ENCODE measurements around the gene ARHGAP40.
"Not testable (repeated sequence)": the region's sequence is repeated elsewhere in the genome, so short reads cannot be mapped to it uniquely, and the experiment has no call there.

The ARHGAP40 gene

DNA sequence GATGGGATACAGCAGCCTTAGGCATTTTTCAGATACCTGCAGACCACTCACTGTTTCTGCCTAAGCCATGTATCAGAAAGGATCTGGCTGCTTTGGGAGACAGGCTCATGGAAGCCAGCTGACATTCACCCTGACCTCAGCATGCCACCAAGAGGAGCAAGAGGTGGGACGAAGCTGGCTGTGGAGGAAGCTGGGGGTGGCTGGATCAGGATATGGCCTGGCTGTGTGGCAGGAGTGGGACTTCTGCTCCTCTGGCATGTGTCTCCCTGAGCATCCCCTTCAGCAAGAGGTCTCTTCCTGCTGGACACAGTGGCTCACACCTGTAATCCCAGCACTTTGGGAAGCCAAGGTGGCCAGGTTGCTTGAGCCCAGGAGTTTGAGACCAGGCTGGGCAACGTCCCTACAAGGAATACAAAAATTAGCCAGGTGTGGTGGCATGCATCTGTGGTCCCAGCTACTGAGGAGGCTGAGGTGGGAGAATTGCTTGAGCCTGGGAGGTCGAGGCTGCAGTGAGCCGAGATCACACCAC lies 19.7 kb upstream of the ARHGAP40 start:
- Mint-ChIP-seq H3K36me3 (no peaks in the 10 kb centered on the region), H3K27ac (no peak overlapping the region)

DNA sequence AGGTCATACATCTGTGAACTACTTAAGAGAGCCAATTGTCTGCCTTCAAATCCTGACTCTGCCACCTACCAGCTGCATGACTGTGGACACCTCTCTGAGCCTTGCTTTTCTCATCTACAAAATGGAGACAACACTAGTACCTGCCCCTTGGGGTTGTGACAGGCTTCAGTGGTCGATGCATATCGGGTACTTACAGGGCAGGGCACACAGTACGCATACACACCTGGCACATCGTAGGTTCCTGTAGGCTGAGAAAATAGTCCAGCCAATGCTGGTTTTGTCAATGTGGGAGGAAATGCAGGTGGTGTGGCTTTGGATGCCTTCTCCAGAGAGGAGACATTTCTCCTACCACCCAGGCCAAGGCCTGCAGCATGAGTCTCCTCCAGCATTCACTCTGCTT lies 18.3 kb upstream of the ARHGAP40 start:
- no peaks in the 10 kb centered on the region for H3K36me3 Mint-ChIP-seq
- no peak overlapping the region for H3K27ac Mint-ChIP-seq
- no peaks in the 10 kb centered on the region for H3K27me3 Mint-ChIP-seq
- H3K4me1 Mint-ChIP-seq = no peaks in the 10 kb centered on the region
- no peak overlapping the region for H3K4me3 Mint-ChIP-seq
- no peaks in the 10 kb centered on the region for H3K9me3 Mint-ChIP-seq

More for the DNA sequence above, 19.7 kb upstream of the ARHGAP40 start:
- Mint-ChIP-seq H3K9me3 (no peaks in the 10 kb centered on the region), H3K4me3 (no peak overlapping the region), H3K27me3 (no peaks in the 10 kb centered on the region), H3K4me1 (no peaks in the 10 kb centered on the region)

DNA sequence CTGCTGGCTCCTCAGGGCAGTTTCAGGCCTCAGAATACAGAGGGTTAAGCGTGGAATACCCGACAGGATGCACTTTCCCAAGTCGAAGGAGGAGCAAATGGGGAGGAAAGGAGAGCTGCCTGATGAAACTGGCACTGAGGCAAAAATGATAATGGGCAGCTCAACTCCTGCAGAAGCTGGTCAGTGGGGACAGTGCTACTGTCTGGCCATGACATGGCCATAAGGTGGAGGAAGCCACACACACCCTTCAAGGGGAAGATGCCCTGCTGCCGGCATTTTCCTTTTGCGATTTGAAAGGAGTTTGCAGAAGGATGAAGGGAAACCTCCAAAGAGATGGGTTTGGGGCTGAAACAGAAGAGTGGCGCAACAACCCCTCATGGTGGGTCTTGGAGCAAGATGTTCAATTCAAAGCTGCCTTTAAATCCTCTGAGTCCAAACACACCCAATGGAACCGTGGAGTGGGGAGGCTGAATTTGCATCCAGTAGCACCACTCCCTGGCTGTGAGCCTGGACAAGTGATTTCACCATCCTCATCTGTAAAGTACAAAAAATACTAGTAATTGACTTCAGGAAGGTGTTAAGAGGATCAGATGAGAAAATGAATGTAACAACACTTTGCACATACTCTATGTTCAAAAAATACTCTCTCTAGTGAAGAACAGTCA lies 17.4 kb upstream of the ARHGAP40 start:
- Mint-ChIP-seq H3K4me3 (no peak overlapping the region), H3K36me3 (no peaks in the 10 kb centered on the region), H3K9me3 (no peaks in the 10 kb centered on the region), H3K27ac (no peak overlapping the region), H3K4me1 (no peaks in the 10 kb centered on the region), H3K27me3 (no peaks in the 10 kb centered on the region)

DNA sequence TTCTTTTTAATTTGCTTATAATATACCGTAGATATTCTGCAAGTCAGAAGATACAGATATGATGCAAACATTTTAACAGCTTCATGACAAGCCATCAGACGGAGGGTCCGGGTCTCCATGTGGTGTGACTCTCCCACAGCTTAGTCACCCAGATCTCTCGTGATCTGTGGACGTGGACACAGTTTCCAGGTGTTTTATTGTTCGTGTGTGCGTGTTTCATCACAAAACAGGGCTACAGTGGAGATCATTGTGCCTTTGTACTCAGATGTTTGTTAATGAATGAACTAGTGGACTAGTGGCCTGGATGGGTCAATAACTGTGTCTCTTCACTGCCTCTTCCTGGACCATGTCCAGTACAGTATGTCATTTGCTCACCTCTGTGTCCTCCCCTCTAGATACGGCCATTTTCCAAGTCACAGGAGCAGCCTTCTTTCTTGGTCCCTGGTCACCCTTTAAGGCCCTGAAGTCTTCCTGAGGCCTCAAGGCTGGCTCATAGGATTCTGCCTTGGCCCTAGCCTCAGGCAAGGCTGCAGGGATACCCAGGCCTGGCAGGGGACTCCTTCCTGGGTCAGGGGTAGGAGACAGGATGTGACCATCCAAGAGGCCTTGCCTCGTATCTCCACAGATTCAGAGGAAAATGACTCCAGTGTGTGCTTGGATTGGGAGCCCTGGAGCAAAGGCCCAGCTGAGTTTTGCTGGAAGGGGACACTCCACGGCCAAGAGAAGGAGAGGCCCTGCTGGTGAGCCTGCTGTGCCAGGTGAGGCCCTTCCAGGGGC lies 16.0 kb upstream of the ARHGAP40 start:
- Mint-ChIP-seq H3K9me3 (no peaks in the 10 kb centered on the region), H3K4me1 (no peaks in the 10 kb centered on the region), H3K27me3 (no peaks in the 10 kb centered on the region), H3K27ac (no peak overlapping the region), H3K36me3 (no peaks in the 10 kb centered on the region), H3K4me3 (no peak overlapping the region)

DNA sequence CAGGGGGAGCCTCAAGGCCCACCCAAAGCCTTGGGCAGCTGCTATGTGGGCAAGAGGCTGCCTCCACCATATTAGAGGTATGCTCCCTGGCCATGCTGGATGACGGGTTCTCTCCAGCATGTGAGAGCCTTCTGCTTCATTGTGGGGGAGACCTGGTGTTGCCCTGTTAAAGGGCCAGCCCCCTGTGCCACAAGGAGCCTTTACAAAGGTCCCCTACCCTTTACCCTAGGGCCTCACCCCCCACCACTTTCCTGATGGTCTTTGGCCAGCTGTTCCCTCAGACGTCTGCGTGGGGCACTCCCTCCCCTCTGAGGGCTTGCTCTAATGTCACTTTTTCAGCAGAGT lies 15.5 kb upstream of the ARHGAP40 start:
- Mint-ChIP-seq H3K4me3 (no peak overlapping the region), H3K36me3 (no peaks in the 10 kb centered on the region), H3K27me3 (no peaks in the 10 kb centered on the region), H3K9me3 (no peaks in the 10 kb centered on the region), H3K27ac (no peak overlapping the region), H3K4me1 (no peaks in the 10 kb centered on the region)

DNA sequence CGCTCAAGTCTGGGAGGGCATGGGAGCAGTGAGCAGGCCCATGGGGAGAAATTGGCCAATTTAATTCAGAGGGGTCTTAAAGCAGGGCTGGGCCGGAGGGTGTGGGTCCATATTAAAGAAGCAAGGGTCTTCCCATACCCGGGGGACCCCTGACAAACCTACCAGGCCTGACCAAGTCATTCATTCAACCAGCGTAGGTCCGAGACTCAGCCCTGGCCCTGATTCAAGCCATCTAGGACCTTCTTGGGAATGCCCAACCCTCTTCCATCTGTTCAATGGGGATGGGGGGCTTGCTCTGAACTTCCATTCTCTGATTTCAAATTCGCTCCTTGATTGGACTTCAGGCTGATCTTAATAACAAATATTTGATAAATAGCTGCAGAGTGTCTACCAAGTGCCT lies 13.3 kb upstream of the ARHGAP40 start:
- H3K27ac Mint-ChIP-seq = no peak overlapping the region
- no peaks in the 10 kb centered on the region for H3K27me3 Mint-ChIP-seq
- H3K4me1 Mint-ChIP-seq = no peaks in the 10 kb centered on the region

DNA sequence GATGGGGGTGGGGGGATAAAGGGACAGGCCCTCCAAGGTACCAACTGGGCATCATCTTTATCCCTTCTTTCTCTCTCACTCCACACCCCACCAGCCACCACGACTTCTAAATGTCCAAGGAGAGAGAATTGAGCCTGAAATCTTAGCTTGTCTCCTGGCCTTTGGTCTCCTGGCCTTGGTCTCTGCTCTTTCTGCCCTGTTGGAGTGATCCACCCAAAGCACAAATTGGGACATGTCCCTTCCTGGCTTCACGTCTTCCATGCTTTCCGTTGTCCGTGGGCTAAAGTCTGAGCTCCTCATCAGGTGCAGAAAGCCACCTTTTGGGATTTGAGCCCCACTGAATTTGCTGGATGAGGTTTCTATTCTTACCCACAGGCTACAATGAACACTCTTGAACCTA lies 12.3 kb upstream of the ARHGAP40 start:
- no peaks in the 10 kb centered on the region for H3K36me3 Mint-ChIP-seq
- no peaks in the 10 kb centered on the region for H3K27me3 Mint-ChIP-seq
- H3K9me3 Mint-ChIP-seq = no peaks in the 10 kb centered on the region
- no peak overlapping the region for H3K4me3 Mint-ChIP-seq
- H3K27ac Mint-ChIP-seq = no peak overlapping the region
- H3K4me1 Mint-ChIP-seq = no peaks in the 10 kb centered on the region

More for the DNA sequence above, 13.3 kb upstream of the ARHGAP40 start:
- no peaks in the 10 kb centered on the region for H3K36me3 Mint-ChIP-seq
- H3K9me3 Mint-ChIP-seq = no peaks in the 10 kb centered on the region
- no peak overlapping the region for H3K4me3 Mint-ChIP-seq

DNA sequence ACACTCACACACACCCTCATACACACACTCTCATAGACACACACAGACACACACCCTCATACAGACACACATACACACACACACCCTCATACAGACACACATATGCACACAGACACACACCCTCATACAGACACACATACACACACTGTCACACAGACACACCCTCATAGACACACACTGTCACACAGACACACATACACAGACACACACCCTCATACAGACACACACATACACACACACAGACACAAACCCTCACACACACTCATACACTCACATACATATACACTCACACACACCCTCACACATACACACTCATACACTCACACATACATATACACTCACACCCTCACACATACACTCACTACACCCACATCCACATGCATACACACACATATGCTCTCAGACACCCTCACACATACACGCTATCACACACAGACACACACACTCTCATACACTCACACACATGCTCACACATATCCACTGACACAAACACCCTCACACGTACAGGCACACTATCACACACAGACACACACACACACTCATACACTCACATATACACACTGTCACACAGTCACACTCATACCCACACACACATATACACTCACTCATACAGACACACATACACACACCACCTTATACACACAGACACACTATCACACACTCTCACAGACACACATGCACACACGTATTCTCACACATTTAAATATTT lies 11.5 kb upstream of the ARHGAP40 start:
- H3K27me3 Mint-ChIP-seq = no peaks in the 10 kb centered on the region
- H3K27ac Mint-ChIP-seq = no peak overlapping the region
- no peaks in the 10 kb centered on the region for H3K9me3 Mint-ChIP-seq
- no peak overlapping the region for H3K4me3 Mint-ChIP-seq
- no peaks in the 10 kb centered on the region for H3K36me3 Mint-ChIP-seq
- H3K4me1 Mint-ChIP-seq = no peaks in the 10 kb centered on the region

DNA sequence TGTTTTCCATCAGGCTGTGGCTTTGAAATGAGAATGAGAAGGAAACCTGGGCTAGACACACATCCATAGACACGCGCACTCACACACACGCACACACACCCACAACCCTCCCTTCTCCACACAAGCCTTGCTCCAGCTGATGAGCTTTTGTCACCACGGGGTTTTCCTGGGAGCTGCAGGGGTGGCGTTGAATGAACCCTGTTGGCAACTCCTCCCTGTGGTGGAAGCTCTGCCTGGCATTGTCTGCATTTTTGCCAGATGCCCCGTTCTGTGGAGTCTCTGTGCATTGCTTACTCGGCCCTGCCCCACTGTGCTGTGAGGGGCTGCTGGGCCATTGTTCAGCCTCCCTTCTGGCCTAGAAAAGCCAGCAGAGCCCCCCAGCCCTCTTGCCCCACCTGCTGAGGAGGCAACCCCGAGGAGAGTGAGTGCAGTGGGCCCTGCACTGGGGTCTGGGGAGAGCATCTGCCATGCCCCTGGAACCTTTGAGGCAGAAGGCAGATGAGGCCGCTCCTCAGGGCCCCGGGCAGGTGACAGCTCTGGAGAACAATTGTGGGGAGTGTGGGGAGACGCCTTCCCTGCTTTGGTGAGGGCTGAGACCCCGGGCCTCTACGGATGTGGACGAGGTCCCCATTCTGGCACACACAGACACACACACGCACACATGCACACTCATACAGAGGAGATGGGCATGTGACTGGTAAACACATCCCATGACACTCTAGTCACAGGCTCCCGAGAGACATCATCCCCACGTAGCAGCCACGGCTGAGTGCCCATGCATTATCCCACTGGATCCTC lies 10.7 kb upstream of the ARHGAP40 start:
- H3K9me3 Mint-ChIP-seq = no peaks in the 10 kb centered on the region
- no peak overlapping the region for H3K27ac Mint-ChIP-seq
- H3K4me1 Mint-ChIP-seq = no peaks in the 10 kb centered on the region
- no peaks in the 10 kb centered on the region for H3K27me3 Mint-ChIP-seq
- no peak overlapping the region for H3K4me3 Mint-ChIP-seq
- no peaks in the 10 kb centered on the region for H3K36me3 Mint-ChIP-seq

DNA sequence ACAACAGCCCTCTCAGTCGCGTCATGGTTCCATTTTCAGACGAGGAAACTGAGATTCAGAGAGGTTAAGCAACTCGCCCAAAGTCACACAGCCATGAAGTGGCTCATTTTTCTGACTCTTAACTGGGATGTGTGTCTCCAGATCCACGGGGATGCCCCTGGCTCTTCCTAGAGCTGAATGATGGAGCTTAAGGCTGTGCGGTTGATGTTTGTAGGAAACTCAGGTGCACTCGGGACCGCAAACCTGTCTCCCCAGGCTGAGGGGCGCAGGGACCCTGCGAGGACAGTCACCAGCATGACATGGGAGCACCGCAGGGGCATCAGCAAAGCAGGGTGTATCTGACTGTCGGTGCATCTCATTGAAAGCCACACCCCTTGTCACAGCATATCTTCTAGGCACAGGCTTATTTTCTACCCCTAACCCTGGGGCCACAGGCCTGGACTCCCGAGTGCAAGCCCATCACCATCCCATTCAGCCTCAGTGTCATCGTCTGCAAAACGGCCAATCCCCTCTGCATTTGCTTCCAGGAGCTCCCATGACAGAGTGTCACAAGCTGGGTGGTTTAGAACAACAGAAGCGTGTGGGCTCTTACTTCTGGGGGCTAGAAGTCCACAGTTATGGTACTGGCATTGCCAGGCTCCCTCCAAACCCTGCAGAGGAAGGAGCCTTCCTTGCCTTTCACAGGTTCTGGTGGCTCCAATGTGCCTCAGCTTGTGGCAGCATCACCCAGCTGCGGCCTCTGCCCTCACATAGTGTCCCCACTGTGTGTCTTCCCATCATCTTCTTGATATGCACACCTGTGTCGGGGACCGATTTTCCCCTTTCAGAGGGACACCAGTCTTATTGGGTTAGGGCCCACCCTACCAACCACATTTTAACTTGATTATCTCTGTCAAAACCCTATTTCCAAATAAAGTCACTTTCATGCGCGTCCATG lies 9.9 kb upstream of the ARHGAP40 start:
- H3K9me3 Mint-ChIP-seq = no peaks in the 10 kb centered on the region
- H3K4me3 Mint-ChIP-seq = no peak overlapping the region
- H3K4me1 Mint-ChIP-seq = no peaks in the 10 kb centered on the region
- H3K36me3 Mint-ChIP-seq = no peaks in the 10 kb centered on the region
- no peak overlapping the region for H3K27ac Mint-ChIP-seq
- no peaks in the 10 kb centered on the region for H3K27me3 Mint-ChIP-seq

DNA sequence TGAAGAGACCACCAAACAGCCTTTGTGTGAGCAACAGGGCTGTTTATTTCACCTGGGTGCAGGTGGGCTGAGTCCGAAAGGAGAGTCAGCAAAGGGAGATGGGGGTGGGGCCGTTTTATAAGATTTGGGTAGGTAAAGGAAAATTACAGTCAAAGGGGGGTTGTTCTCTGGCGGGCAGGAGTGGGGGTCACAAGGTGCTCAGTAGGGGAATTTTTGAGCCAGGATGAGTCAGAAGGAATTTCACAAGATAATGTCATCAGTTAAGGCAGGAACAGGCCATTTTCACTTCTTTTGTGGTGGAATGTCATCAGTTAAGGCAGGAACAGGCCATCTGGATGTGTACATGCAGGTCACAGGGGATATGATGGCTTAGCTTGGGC lies 9.2 kb upstream of the ARHGAP40 start:
- H3K27ac Mint-ChIP-seq, H3K27me3 Mint-ChIP-seq, H3K4me1 Mint-ChIP-seq, H3K4me3 Mint-ChIP-seq, H3K9me3 Mint-ChIP-seq, H3K36me3 Mint-ChIP-seq: not testable (repeated sequence)

DNA sequence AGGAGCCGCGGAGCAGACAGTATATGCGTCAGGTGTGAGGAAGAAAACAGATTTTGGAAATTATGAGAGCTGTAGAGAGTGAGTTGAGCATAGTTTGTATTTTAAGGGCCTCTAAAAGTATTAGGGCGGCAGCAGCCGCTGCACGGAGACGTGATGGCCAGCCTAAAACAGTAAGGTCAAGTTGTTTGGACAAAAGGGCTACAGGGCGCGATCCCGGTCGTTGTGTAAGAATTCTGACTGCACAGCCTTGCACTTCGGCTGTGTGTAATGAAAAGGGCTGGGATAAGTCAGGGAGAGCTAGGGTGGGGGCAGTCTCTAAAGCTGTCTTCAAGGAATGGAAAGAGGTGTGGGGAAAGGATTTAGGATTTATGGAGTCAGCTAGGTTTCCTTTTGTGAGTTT lies 7.3 kb upstream of the ARHGAP40 start:
- H3K4me1 Mint-ChIP-seq = not testable (repeated sequence)

DNA sequence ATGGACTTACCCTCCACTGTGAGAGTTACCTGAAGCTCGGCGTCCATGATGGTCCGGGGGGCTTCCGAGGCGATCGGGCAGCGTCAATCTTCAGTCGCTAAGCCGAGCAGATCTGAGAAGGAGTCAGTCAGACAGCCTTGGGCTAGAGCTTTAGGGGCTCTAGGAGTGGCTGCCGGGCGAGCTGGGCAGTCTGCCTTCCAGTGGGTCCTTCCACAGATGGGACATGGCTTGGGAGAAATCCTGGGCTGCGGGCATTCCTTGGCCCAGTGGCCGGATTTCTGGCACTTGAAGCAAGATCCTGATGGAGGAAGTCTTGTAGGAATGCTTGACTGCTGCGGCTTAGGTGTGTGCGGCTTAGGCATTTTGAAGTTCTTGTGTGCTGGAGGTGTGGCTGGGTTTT lies 5.7 kb upstream of the ARHGAP40 start:
- H3K36me3 Mint-ChIP-seq, H3K9me3 Mint-ChIP-seq, H3K27me3 Mint-ChIP-seq, H3K4me1 Mint-ChIP-seq, H3K4me3 Mint-ChIP-seq, H3K27ac Mint-ChIP-seq: not testable (repeated sequence)

More for the DNA sequence above, 7.3 kb upstream of the ARHGAP40 start:
- not testable (repeated sequence) for H3K27me3 Mint-ChIP-seq, H3K9me3 Mint-ChIP-seq, H3K36me3 Mint-ChIP-seq, H3K4me3 Mint-ChIP-seq, H3K27ac Mint-ChIP-seq

DNA sequence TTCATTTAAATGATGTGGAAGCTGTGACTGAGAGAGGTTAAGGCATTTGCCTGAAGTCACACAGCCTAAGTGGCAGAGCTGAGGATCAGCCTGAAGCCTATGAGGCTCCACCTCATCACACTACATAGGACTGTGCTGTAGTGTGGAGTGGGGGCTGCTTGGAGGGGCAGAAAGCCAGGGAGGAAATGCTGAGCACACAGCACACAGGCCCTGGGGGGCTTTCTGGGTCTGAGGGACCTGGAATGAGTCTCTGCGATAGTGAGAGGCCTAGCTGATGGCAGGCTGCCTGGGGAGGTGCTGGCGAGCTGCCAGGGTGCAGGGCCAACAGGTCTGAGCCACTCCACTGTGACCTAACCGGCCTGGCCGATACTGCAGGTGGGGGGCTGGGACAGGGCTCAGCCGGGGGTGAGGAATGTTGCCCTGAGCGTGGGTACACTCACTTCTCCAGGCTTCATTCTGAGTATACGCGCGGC lies 2.2 kb upstream of the ARHGAP40 start:
- H3K4me1 Mint-ChIP-seq = peaks cover 5% of the 10 kb centered on the region
- no peak overlapping the region for H3K4me3 Mint-ChIP-seq
- no peaks in the 10 kb centered on the region for H3K36me3 Mint-ChIP-seq
- no peaks in the 10 kb centered on the region for H3K9me3 Mint-ChIP-seq
- no peak overlapping the region for H3K27ac Mint-ChIP-seq
- H3K27me3 Mint-ChIP-seq = peaks cover 28% of the 10 kb centered on the region
